Cardiac septum (tissue), 1 donor: Measurements from ENCODE around the gene TNPO2. TPM values are rescaled to one million over a fixed set of nuclear protein-coding genes. Genes with fewer than 3 reads are reported as not detected.
"Not testable (repeated sequence)": the region's sequence is repeated elsewhere in the genome, so short reads cannot be mapped to it uniquely, and the experiment has no call there.

Experiments
- DNase-seq: peaks from one replicate; pipeline ENCODE4 v3.0.0-alpha.2; 2020; ENCODE audit warnings: low spot score
- intact Hi-C: fragments of 100-400 bp; cut with DNase I; formaldehyde crosslinking; loops from one replicate; pipeline ENCODE4 v1.14.0; 2022
- total RNA-seq: library from RNA; stranded (reverse); fragmentation: NEBNext Ultra II Directional; extraction: Animal tissue kit (Norgen Biotek cat#: 25700); gene quantifications from one replicate; pipeline ENCODE4 v1.2.1, GENCODE V29; 2021
- donor health status: DM: no; HTN: no; CAD: no.

The TNPO2 gene
- total RNA-seq, 1 donor from 2014 or later = 50.4 TPM

- intact Hi-C loops = no loop called here
- DNase-seq = no peak
These were observed 21.6 kb upstream of the TNPO2 start for GRCh38 chr19:12745166-12745897.

DNA sequence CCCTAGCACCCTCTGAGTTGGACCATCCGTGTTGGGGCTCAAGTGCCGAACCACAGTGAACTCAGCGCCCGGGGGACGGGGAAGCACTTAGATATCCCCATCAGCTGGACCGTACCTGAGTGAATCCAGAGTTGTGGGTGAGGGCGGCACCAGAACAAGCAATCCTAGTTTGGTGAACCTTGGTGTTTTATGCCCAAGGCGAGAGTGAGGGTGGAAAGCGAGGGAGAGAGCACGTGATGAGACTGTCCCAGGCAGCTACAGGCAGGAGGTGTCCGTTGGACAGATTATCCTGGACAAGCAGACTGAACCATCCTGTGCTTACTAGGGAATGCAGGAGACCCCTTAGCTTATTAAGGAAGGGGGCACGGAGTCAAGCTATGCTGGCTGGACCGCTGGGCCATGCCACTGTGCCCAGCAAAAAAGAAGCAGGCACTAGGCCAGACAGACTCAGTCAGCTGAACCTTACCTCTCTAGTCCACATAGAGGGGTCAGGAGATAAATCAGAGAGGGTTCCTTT is 14.2 kb upstream of the TNPO2 start:
- intact Hi-C loops = no loop called here
- DNase-seq = no peak

DNA sequence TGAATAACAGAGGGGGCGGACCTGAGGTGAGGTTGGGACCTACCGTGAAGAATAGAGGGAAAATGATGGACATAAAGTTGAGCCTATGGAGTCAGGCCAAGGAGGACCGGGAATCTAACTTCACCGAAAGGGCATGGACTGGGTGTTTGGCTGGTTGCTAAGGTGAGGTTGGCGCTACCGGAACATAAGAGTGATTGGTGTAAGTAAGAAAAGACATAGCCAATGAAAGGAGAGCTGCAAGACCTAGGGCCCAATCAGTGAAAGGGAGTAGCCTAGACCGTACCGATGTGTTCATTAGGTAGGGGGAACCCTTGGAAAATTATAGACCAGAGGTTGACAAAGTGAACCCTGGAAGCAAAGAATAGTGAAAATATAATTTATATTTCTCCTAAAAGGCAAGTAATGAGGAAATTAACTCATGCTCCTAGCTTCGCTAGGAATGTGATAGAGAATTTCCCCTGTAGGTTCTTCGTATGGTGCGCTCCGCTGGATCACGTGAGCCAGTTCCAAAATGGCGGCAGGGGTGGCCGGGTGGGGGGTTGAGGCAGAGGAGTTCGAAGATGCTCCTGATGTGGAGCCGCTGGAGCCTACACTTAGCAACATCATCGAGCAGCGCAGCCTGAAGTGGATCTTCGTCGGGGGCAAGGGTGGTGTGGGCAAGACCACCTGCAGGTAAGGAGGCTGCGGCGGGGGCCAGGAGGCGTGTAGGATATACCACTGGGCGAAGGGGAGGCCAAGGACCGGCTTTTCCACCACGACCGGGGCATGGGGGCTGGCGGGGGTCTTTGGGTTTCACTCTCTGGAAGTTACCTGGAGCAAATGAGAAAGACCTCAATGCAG is 13.5 kb upstream of the TNPO2 start, which contains the start of gene GET3:
Gene GET3, plus strand, starts transcription at position 503 of the 840 bp plus-strand sequence. Its CDS starts 9 bp downstream, at position 512.
- DNase-seq = peak; percentile 91
- intact Hi-C loops = no loop called here

DNA sequence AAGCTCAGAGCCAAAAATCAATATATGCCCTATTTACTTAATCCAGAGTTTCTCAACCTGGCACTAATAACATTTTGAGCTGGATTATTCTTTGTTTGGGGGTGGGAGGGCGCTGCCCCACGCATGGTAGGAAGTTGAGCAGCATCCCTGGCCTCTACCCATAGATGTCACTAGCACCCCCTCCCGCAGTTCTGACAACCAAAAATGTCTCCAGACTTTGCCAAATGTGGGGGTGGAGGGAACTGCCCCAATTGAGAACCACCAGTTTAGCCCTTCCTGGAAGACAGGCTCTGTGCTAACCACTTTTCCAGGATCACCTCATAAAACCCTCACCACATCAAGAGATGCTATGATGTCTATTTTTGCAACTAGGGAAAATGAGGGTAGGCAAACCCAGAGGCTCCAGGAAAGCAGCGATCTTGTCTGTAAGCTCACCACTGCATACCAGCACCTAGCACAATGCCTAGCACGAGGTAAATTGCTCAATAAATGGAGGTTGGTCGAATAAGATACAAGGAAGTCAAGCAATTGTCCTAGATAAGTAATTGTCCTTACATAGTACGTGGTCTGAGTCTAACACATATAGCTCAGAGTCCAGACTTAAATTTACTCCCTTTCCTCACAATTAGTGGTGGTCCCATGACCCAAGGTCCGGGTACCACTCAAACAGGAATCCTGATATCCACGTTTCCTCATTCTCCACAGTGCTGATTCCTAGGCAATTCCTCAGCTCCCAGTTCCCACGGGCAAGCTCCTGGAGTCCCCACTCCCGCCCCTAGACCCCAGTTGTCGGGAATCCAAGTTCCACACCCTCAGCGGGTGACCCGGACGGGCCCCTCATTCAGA is 9.9 kb upstream of the TNPO2 start:
- intact Hi-C loops = loop anchor here (1.0 kb wide), 2 partner anchors 11 to 40 kb away; no protein-coding TSS in a partner anchor
- DNase-seq = no peak

DNA sequence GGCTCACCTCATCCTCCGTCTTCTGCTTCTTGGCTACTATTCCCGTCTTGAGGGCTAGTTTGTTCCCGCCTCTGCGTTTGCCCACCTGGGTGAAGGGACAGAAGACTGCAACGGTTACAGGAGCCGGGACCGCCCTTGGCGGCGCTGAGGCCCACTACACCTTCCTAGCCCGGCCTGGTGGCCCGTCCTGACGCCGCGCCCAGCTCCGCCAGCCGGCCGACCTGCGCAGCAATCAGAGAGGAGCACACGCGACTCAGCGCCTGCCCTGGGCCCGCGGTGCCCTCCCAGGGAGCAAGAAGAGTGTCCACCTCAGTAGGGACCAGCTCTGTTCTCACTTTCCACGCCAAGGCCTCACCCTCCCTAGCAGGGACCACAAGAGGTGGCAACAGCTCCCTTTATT is 7.6 kb upstream of the TNPO2 start:
- intact Hi-C loops = no loop called here

DNA sequence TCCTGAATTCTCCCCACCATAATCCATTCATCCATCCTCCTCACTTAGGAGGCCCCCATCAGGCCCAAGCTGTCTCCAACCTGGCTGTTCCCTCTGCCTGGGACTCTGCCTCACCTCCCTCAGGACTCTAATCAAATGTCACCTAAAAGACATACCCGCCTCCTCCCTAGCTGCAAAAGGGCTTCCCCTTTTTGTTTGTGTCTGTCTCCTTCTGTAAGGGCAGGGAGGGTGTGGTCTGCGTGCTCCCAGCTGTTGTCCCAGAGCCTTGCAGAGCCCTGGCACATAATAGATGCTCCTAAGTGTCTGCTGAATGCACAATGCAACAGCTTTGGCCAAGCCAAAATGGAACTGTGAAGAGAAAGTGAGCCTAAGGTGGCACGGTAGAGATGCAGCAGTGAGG is 6.3 kb upstream of the TNPO2 start:
- intact Hi-C loops = no loop called here
- DNase-seq = no peak

More for the DNA sequence above, 7.6 kb upstream of the TNPO2 start:
- DNase-seq = no peak

DNA sequence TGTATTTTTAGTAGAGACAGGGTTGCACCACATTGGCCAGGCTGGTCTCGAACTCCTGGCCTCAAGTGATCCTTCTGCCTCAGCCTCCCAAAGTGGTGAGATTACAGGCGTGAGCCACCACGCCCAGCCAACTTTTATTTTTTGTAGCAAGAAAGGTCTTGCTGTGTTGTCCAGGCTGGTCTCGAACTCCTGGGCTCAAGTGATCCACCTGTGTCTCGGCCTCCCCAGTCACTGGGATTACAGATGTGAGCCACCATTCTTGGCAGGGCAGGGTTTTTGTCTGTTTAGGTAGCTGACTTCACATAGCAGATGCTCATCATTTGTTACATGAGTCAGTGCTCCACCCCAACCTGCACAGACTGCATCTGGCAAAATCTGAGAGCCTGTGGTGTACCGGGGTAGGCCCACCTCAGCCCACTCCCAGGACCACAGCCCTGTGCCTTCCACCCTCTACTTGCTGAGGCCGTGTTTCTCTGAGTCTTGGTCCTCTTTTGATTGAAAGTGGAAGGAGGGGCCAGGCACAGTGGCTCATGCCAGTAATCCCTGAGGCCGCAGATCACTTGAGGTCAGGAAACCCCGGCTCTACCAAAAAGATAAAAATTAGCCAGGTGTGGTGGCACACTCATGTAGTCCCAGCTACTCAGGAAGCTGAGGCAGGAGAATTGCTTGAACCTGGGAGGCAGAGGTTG is 4.2 kb upstream of the TNPO2 start:
- DNase-seq = no peak
- intact Hi-C loops = no loop called here

DNA sequence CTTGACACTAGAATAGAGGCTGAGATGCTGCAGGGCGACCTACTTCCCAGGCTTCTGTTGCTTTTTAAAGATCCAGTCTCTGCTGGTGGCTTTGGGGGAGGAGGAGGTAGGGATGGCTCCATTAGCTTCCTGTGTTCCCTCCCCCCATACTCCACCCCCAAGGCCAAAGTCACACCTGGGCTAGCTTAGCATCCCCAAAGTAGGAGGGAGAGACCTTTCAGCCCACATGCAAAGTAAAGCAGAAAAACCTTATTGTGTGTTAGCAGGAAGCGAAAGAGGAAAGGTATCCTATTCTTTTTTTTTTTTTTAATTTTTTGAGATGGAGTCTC is 3.2 kb upstream of the TNPO2 start:
- no peak for DNase-seq
- intact Hi-C loops = no loop called here

GRCh38 chr19:12725612-12726011 is 1.9 kb upstream of the TNPO2 start:
- intact Hi-C loops = not testable (repeated sequence)

DNA sequence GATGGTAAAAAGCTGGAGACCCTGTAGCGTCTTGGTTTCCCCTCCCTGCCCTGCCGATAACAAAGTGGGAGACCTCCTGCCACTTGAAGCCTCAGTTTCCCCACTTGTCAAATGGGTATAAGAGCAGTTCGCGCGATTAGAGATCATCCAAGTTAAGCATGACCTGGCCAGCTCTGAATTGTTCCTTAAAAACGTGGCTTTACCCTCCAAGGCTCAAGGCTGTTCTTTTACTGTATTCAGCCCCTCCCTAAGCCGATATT is 421 bp downstream of the TNPO2 start:
- DNase-seq = no peak
- intact Hi-C loops = loop anchor here (5.0 kb wide), 2 partner anchors 39 to 74 kb away; no protein-coding TSS in a partner anchor

More at GRCh38 chr19:12725612-12726011, 1.9 kb upstream of the TNPO2 start:
- not testable (repeated sequence) for DNase-seq

DNA sequence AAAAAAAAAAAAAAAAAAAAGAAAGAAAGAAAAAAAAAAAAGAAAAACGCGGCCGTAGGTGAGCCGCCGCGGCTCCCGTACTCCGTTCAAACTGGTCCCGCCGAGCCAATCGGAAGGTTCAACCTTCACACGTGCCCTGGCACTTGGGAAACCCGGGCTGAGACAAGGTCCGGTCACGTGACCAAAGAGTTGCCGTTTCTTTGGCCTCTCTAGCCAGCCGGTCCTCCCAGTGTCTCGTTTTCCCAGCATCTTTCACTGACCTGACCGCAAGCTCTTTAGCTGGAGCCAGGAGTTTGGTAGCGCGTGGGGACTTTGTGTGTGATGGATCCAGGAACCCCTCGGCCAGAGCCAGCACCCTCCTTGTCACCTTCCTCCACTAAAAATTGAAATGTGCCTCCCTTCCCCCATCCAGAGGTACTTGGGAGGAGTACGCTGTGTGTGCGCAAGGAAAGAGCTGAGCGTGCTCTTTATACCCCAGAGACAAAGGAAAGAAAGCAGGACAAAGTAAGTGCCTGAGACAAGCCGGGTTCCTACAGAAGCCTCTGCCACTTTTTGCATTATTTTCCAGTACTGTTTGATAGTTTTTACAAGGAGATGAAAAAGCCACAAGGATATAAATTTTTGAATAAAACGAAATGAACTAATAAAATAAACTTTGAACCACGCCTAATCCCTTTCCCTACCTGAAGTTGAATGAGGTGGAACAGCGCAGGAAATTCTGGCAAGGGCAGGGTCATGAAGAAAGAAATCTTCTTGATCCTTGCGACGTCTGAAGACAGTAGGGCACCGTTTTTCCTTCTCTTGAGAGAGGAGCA is 959 bp downstream of the TNPO2 start:
- intact Hi-C loops = loop anchor here (1.0 to 5.0 kb wide), 3 partner anchors 12 to 75 kb away; partner anchors contain the start of gene TRIR
- peak; percentile 98 for DNase-seq

DNA sequence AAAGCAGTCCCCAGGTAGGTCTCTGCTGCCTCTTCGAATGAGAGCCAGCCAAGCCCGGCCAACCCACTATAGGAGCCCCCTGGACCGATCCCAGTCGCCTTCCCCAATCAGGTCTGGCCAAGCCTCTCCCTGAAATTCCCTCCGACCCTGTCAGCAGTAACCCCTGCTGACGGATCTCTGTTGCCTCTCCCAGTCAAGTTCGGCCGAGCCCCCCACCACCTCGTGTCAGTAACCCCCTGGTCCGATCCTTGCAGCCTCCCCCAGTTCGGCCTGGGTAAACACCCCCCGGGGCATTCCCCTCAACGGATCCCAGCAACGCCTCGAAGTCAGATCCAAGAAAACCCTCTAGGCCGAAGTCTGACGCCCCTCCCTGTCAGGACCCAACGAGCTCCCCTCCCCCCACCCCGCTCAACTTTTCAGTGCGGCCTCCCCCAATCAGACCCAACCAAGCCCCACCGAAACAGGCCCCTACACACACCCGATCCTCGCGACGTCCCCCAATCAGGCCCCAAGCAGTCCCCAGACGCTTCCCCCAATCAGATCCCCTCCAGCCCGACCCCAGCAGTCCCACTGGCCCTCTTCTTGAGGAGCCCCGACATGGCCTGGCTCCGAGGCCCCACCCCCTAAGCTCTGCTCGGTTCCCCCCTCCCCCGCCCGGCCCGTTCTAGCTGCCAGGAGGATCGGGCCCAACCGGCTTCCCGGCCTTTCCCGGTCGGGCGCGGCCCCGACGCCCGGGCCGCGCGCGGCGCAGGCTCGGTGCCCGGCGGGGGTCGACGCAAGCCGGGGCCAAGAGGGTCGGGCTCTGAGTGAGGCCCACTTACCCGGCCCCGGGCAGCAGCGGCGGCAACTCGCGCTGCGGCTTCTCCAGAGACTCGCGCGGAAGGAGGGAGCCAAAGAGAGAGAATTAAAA is 1.8 kb downstream of the TNPO2 start:
- DNase-seq = no peak
- intact Hi-C loops = loop anchor here (1.0 to 5.0 kb wide), 3 partner anchors 12 to 75 kb away; partner anchors contain the start of gene TRIR

DNA sequence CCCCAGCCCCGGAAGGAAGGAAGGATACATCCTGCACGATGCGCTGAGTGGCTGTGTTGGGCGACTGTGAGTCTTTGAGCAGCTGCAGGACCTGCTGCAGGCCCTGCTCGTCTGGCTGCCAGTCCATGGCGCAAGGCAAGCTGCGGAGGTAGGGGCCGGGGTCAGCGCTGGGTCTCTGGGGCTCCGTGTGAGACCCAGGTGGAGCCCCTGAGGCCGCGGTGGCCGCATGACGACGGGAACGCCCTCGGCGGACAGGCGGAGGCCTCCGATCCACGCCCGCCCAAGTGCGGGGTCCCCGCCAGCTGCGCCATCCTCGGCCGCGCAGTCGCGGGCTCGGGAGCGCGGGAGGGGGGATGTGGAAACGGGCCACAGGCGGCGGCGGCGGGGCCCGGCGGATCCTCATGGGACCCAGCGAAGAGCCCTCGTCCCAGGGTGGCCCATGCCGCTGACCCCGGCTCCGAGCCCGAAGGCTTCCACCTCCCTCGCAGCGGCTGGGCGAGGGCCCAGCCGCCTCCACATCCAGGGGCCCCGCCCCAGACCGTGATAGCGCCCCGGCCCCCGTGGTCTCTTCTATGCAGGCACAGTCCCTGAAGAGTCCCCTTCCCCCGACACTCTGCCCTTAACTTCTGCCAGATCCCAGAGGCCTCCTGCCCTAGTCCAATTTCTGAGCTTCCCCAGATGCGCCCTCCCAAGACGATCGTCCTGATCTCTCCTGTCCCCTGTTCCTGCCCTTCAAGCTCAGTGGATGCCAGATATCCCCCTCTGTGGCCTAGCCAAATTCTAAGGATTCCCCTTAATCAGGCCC is 2.7 kb downstream of the TNPO2 start:
- no peak for DNase-seq
- intact Hi-C loops = loop anchor here (5.0 kb wide), 2 partner anchors 41 to 76 kb away; no protein-coding TSS in a partner anchor

GRCh38 chr19:12720296-12720695 is 3.4 kb downstream of the TNPO2 start:
- intact Hi-C loops = loop anchor here (5.0 kb wide), 2 partner anchors 42 to 77 kb away; no protein-coding TSS in a partner anchor
- no peak for DNase-seq

GRCh38 chr19:12715929-12716328 is 7.8 kb downstream of the TNPO2 start:
- intact Hi-C loops = no loop called here
- DNase-seq = no peak

DNA sequence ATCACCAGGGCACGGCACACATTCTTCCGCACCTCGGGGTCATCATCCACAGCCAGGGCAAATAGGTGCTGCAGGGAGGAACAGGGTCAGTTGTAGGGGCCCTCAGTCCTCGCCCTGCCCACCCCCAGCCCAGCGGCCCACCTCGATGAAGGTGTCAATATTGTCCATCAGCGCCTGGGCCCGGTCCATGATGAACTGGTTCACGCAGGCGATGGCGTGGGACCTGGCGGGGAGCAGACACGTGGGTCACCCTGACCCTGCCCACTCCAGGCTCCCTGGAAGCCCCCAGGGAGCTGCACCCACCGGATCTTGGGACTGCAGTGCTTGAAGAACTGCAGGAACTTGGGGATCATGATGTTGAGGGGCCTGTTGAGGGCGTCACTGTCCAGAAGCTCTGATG is 8.6 kb downstream of the TNPO2 start:
- intact Hi-C loops = no loop called here
- no peak for DNase-seq
